IMR-90 (cell line): ENCODE measurements around the gene MUC5B. TPM values are rescaled to one million over a fixed set of nuclear protein-coding genes. Genes with fewer than 3 reads are reported as not detected.

Experiments
- ATAC-seq: fragments of 200-7000 bp; cut with Tn5 transposase; 2 replicates; pipeline ENCODE4 v1.9.1; 2020; ENCODE audit warnings: low read depth, mild to moderate bottlenecking, moderate library complexity
- BruUV-seq: library from RNA; stranded (reverse); fragments of 400-500 nt; replicated peaks from 2 replicates; lab custom pipeline; 2021; lab: Mats Ljungman, UMichigan
- CTCF ChIA-PET: fragments of 300-600 bp; formaldehyde crosslinking; extraction: SDS; loops from one replicate; lab custom pipeline; 2021; ENCODE audit warnings: antibody characterized with exemption; lab: Yijun Ruan, JAX
- POLR2A ChIA-PET: fragments of 300-600 bp; sonication (Branson Sonifier 250); formaldehyde crosslinking; loops from one replicate; lab custom pipeline; 2022; ENCODE audit warnings: antibody characterized with exemption; ENCODE audit not compliant: unreplicated experiment; lab: Charles Lee
- DNase-seq: peaks from one replicate; pipeline ENCODE4 v3.0.0; 2013
- H2AFZ ChIP-seq: replicated peaks from 2 replicates; pipeline ENCODE3; 2013; ENCODE audit warnings: low read length, mild to moderate bottlenecking; ENCODE audit not compliant: poor library complexity
- H2AK5ac ChIP-seq: 2 replicates; pipeline ENCODE4 v1.6.1; 2013; ENCODE audit warnings: low read depth, low read length, inconsistent platforms
- H2AK9ac ChIP-seq: replicated peaks from 2 replicates; pipeline ENCODE3; 2013; ENCODE audit warnings: mild to moderate bottlenecking, low read depth, low read length, moderate library complexity; ENCODE audit not compliant: poor library complexity
- H2BK120ac ChIP-seq: 2 replicates; pipeline ENCODE4 v1.6.1; 2013; ENCODE audit warnings: low read depth, low read length, inconsistent platforms
- H2BK15ac ChIP-seq: 3 replicates; pipeline ENCODE4 v1.6.1; 2013; ENCODE audit warnings: low read depth, low read length, inconsistent platforms
- H2BK20ac ChIP-seq: 2 replicates; pipeline ENCODE4 v1.6.1; 2013; ENCODE audit warnings: low read depth, mild to moderate bottlenecking, inconsistent platforms, low read length, moderate library complexity
- H2BK5ac ChIP-seq: 2 replicates; pipeline ENCODE4 v1.6.1; 2013; ENCODE audit warnings: mild to moderate bottlenecking, low read depth, low read length, inconsistent platforms; ENCODE audit not compliant: poor library complexity, severe bottlenecking
- H3K14ac ChIP-seq: replicated peaks from 2 replicates; pipeline ENCODE4 v1.6.1; 2013; ENCODE audit warnings: low read depth, low read length, inconsistent platforms
- H3K18ac ChIP-seq: 2 replicates; pipeline ENCODE4 v1.6.1; 2013; ENCODE audit warnings: low read depth, low read length, control low read depth
- H3K23ac ChIP-seq: 2 replicates; pipeline ENCODE4 v1.6.1; 2013; ENCODE audit warnings: low read depth, low read length, inconsistent platforms
- H3K27ac ChIP-seq: 2 replicates; pipeline ENCODE4 v1.5.1; 2013; ENCODE audit warnings: mild to moderate bottlenecking, control low read depth, low read length; ENCODE audit not compliant: insufficient read depth
- H3K27me3 ChIP-seq: 2 replicates; pipeline ENCODE4 v1.6.1; 2013; ENCODE audit warnings: low read length; ENCODE audit not compliant: control insufficient read depth, insufficient read depth
- H3K36me3 ChIP-seq: 2 replicates; pipeline ENCODE4 v1.6.1; 2013; ENCODE audit warnings: low read length, mixed read lengths; ENCODE audit not compliant: control insufficient read depth, insufficient read depth
- H3K4ac ChIP-seq: 2 replicates; pipeline ENCODE4 v1.6.1; 2013; ENCODE audit warnings: low read depth, low read length, inconsistent platforms
- H3K4me1 ChIP-seq: 2 replicates; pipeline ENCODE4 v1.6.1; 2013; ENCODE audit warnings: low read length, mixed read lengths; ENCODE audit not compliant: control insufficient read depth, insufficient read depth
- H3K4me2 ChIP-seq: 2 replicates; pipeline ENCODE4 v1.6.1; 2013; ENCODE audit warnings: low read depth, mild to moderate bottlenecking, control low read depth, low read length, moderate library complexity
- H3K4me3 ChIP-seq: 2 replicates; pipeline ENCODE4 v1.5.1; 2013; ENCODE audit warnings: low read depth, mild to moderate bottlenecking, control low read depth, low read length, moderate library complexity; ENCODE audit not compliant: insufficient read depth
- H3K56ac ChIP-seq: 2 replicates; pipeline ENCODE4 v1.6.1; 2013; ENCODE audit warnings: low read length, inconsistent platforms; ENCODE audit not compliant: insufficient read depth; ENCODE audit errors: extremely low read depth
- H3K79me1 ChIP-seq, 2 experiments: 2 replicates each; pipeline ENCODE4 v1.6.1; 2013; ENCODE audit warnings: low read length in 2 of 2, inconsistent platforms in 1 of 2, low read depth in 1 of 2
- H3K9ac ChIP-seq: 2 replicates; pipeline ENCODE4 v1.6.1; 2013; ENCODE audit warnings: low read depth, low read length, control low read depth
- H3K9me1 ChIP-seq: 2 replicates; pipeline ENCODE4 v1.6.1; 2013; ENCODE audit warnings: low read length, inconsistent platforms; ENCODE audit not compliant: insufficient read depth
- H3K9me3 ChIP-seq: 2 replicates; pipeline ENCODE4 v1.6.1; 2013; ENCODE audit warnings: low read length; ENCODE audit not compliant: control insufficient read depth, insufficient read depth
- H4K20me1 ChIP-seq: 2 replicates; pipeline ENCODE4 v1.6.1; 2013; ENCODE audit warnings: low read length, inconsistent platforms; ENCODE audit not compliant: insufficient read depth
- H4K5ac ChIP-seq: 2 replicates; pipeline ENCODE4 v1.6.1; 2013; ENCODE audit warnings: mild to moderate bottlenecking, low read depth, low read length, control low read depth
- H4K8ac ChIP-seq, 2 experiments: 2 replicates each; pipeline ENCODE4 v1.6.1; 2013; ENCODE audit warnings: low read depth in 2 of 2, low read length in 2 of 2, control low read depth in 1 of 2, inconsistent platforms in 1 of 2
- H4K91ac ChIP-seq: 2 replicates; pipeline ENCODE4 v1.6.1; 2013; ENCODE audit warnings: low read depth, low read length, inconsistent platforms; ENCODE audit not compliant: insufficient read depth
- CHD1 ChIP-seq: IDR thresholded peaks from 2 replicates; pipeline ENCODE4 v1.6.1; 2012; ENCODE audit warnings: low read depth, low read length, improper control_type of control experiment
- FOS ChIP-seq: fragments of 150-350 bp; IDR thresholded peaks from 2 replicates; pipeline ENCODE4 v1.6.1; 2016; ENCODE audit warnings: low read depth, low read length
- MAFK ChIP-seq: IDR thresholded peaks from 2 replicates; pipeline ENCODE4 v1.6.1; 2012; ENCODE audit warnings: low read depth, low read length, improper control_type of control experiment
- MXI1 ChIP-seq: IDR thresholded peaks from 2 replicates; pipeline ENCODE4 v1.6.1; 2012; ENCODE audit warnings: low read depth, mild to moderate bottlenecking, low read length, moderate library complexity, borderline replicate concordance
- SMC3 ChIP-seq: fragments of 150-350 bp; IDR thresholded peaks from 2 replicates; pipeline ENCODE4 v1.6.1; 2016; ENCODE audit warnings: low read depth, mild to moderate bottlenecking, antibody characterized with exemption, low read length, moderate library complexity
- WGBS, 2 experiments: methylation state at CpG; one replicate each; pipeline versions ENCODE4 v1.1.5 to v1.1.7; 2013; ENCODE audit warnings: missing lambda C conversion rate in 2 of 2; ENCODE audit not compliant: insufficient read length in 1 of 2; ENCODE audit errors: extremely low coverage in 2 of 2; 5-methylcytosine and 5-hydroxymethylcytosine counted together
- dilution Hi-C: fragments of 300-500 bp; cut with HindIII; formaldehyde crosslinking; loops from one replicate; pipeline ENCODE4 v1.14.3; 2018; ENCODE audit warnings: low sequenced_read_pairs; ENCODE audit not compliant: unreplicated experiment
- in situ Hi-C: fragments of 300-500 bp; cut with MboI; formaldehyde crosslinking; loops from 3 replicates; pipeline ENCODE4 v1.14.3; 2019; ENCODE audit warnings: low sequenced_read_pairs, inconsistent platforms, mixed read lengths
- intact Hi-C: fragments of 100-400 bp; cut with micrococcal nuclease; formaldehyde crosslinking; loops from 2 replicates; pipeline ENCODE4 v1.10.0; 2022
- polyA plus RNA-seq, 3 experiments: library from polyadenylated mRNA; depleted of rRNA; stranded (reverse); fragments of >200 nt; gene quantifications; 2 replicates each; pipeline ENCODE4 v1.2.3, GENCODE V29; 2012; ENCODE audit warnings: low replicate concordance in 1 of 3
- total RNA-seq: library from RNA; depleted of rRNA; stranded (reverse); fragments of >200 nt; gene quantifications from 2 replicates; pipeline ENCODE4 v1.2.3, GENCODE V29; 2012
- TF ChIP-seq, protein P1 (sequence below): conservative IDR thresholded peaks from 2 replicates; pipeline ENCODE4 v1.5.1; 2012; ENCODE audit warnings: mild to moderate bottlenecking, low read depth, low read length, improper control_type of control experiment

MUC5B gene
- total and polyA plus RNA-seq, 2 of the 4 experiments (the other 2 are of a cell fraction) = not detected

DNA sequence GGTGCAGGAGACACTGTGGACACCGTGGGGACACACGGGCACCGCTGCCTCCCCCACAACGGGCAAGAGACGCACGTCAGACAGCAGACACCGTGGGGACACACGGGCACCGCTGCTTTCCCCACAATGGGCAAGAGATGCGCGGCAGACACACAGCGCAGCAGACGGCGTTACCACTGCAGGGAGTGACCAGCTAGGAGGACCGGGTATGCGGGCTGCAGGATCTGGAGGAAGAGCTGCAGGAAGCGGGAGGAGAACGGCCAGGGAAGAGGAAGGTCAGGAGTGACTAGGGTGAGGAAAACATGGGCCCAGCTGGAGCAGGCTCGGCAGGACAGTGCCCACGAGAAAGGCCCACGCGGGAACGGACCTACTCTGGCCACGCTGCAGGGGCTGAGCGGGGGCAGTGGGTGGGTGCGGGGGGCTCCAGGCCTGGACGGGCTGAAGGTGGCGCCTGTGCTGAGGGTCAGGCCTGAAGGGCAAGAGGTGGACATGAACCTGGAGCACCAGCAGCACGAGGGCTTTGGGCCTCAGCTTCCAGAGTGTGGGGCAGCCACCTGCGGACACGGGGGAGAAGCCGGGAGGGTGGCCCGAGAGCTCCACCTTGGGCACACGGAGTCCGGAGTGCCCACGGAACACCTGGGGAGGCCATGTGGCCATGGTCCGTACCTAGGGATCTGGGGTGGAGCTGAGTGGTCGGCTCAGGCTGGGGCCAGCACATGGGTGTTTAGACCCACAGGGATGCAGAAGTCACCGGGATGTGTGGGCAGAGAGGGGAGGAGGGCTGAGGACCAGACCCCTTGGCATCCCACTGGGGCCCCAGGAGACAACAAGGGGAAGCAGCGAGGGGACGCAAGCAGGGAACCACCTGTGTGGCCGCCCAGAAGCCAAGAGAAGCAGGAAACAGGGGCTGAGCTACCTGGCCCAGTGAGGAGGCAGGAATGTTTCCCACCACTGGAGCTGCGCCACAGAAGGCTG, 70.1 kb downstream of the MUC5B start:
- POLR2A ChIA-PET = no interaction called here
- DNase-seq = no peak
- H3K9me3 ChIP-seq = no peaks in the 10 kb centered on the region
- H3K9ac ChIP-seq = no peak overlapping the region
- no peak overlapping the region for H2AK5ac ChIP-seq
- no peak for ATAC-seq
- no peak overlapping the region for H3K4me2 ChIP-seq
- no peak overlapping the region for H3K56ac ChIP-seq
- H2BK20ac ChIP-seq = no peak overlapping the region
- H2BK120ac ChIP-seq = no peak overlapping the region
- H3K4ac ChIP-seq = no peak overlapping the region
- BruUV-seq = no TSS peak
- H2AFZ ChIP-seq = no peak overlapping the region
- WGBS, 2 experiments = 91% methylated on average over 18 of the region's 43 CpGs; no CpG with 5 or more reads in 1 of the 2 experiments
- H2AK9ac ChIP-seq = peak overlapping the region; percentile 9
- no peak overlapping the region for H3K18ac ChIP-seq
- H4K8ac ChIP-seq = no peak overlapping the region
- H4K5ac ChIP-seq = no peak overlapping the region
- H3K4me1 ChIP-seq = no peaks in the 10 kb centered on the region
- H3K27ac ChIP-seq = no peak overlapping the region
- H4K91ac ChIP-seq = no peak overlapping the region
- peaks cover 36% of the 10 kb centered on the region for H4K20me1 ChIP-seq
- H3K27me3 ChIP-seq = no peaks in the 10 kb centered on the region
- H3K79me1 ChIP-seq = peaks cover 9 to 62% of the 10 kb centered on the region in 2 experiments; a peak in 3 of 4 replicates
- CTCF ChIA-PET = no interaction called here
- no peak overlapping the region for H3K23ac ChIP-seq
- no peak overlapping the region for H2BK15ac ChIP-seq
- H3K36me3 ChIP-seq = peaks cover 48% of the 10 kb centered on the region
- H3K4me3 ChIP-seq = no peak overlapping the region
- H3K14ac ChIP-seq = no peak overlapping the region
- dilution Hi-C loops (no loop called here), in situ Hi-C loops (no loop called here), intact Hi-C loops (loop anchor here (1.0 kb wide), 1 partner anchor 222 kb away; no protein-coding TSS in a partner anchor)
- H2BK5ac ChIP-seq = no peak overlapping the region
- TF ChIP-seq, protein P1, sequence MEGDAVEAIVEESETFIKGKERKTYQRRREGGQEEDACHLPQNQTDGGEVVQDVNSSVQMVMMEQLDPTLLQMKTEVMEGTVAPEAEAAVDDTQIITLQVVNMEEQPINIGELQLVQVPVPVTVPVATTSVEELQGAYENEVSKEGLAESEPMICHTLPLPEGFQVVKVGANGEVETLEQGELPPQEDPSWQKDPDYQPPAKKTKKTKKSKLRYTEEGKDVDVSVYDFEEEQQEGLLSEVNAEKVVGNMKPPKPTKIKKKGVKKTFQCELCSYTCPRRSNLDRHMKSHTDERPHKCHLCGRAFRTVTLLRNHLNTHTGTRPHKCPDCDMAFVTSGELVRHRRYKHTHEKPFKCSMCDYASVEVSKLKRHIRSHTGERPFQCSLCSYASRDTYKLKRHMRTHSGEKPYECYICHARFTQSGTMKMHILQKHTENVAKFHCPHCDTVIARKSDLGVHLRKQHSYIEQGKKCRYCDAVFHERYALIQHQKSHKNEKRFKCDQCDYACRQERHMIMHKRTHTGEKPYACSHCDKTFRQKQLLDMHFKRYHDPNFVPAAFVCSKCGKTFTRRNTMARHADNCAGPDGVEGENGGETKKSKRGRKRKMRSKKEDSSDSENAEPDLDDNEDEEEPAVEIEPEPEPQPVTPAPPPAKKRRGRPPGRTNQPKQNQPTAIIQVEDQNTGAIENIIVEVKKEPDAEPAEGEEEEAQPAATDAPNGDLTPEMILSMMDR = no peak
- TF ChIP-seq FOS (no peak), CHD1 (no peak), MXI1 (no peak), SMC3 (no peak), MAFK (no peak)
- H3K9me1 ChIP-seq = no peaks in the 10 kb centered on the region
